HCT116 (cell line): ENCODE data around the gene TRPM3.

Experiments used
- MAX ChIP-seq: IDR thresholded peaks from 2 replicates; pipeline ENCODE4 v1.6.1; 2012
- SIN3A ChIP-seq: IDR thresholded peaks from 2 replicates; pipeline ENCODE4 v1.6.1; 2012; ENCODE audit warnings: low read depth
- TF ChIP-seq, protein P1 (sequence below): IDR thresholded peaks from 2 replicates; pipeline ENCODE4 v1.6.1; 2012; ENCODE audit warnings: low read depth

DNA sequence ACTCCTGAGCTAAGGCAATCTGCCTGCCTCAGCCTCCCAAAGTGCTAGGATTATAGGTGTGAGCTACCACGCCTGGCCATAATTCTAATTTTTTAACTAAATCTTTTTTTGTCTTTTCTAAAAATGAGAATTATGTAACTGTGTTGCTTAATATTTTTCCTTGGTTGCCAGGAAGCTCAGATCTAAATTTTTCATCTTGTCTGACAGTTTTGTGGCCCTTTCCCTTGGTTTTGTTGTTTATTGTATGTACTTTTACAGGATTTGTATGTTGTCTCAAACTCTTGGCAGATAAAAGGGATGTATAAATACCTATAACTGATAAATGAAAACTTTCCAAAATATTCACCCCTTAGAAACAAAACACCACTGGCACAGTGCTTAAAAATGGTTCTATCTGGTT, 618.7 kb downstream of the TRPM3 start:
- TF ChIP-seq SIN3A, result no peak
- TF ChIP-seq, protein P1, sequence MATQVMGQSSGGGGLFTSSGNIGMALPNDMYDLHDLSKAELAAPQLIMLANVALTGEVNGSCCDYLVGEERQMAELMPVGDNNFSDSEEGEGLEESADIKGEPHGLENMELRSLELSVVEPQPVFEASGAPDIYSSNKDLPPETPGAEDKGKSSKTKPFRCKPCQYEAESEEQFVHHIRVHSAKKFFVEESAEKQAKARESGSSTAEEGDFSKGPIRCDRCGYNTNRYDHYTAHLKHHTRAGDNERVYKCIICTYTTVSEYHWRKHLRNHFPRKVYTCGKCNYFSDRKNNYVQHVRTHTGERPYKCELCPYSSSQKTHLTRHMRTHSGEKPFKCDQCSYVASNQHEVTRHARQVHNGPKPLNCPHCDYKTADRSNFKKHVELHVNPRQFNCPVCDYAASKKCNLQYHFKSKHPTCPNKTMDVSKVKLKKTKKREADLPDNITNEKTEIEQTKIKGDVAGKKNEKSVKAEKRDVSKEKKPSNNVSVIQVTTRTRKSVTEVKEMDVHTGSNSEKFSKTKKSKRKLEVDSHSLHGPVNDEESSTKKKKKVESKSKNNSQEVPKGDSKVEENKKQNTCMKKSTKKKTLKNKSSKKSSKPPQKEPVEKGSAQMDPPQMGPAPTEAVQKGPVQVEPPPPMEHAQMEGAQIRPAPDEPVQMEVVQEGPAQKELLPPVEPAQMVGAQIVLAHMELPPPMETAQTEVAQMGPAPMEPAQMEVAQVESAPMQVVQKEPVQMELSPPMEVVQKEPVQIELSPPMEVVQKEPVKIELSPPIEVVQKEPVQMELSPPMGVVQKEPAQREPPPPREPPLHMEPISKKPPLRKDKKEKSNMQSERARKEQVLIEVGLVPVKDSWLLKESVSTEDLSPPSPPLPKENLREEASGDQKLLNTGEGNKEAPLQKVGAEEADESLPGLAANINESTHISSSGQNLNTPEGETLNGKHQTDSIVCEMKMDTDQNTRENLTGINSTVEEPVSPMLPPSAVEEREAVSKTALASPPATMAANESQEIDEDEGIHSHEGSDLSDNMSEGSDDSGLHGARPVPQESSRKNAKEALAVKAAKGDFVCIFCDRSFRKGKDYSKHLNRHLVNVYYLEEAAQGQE, result no peak
- no peak for TF ChIP-seq MAX
